Trophoblast cell (in vitro differentiated cells and primary cell): ENCODE results near the gene LLPH.

Source experiments
- DNase-seq, 2 donors: peaks; one replicate each; pipeline ENCODE4 v3.0.0-alpha.2; 2016
- H2AFZ ChIP-seq: 2 replicates; pipeline ENCODE4 v1.6.1; 2013; ENCODE audit warnings: low read length, moderate library complexity, mild to moderate bottlenecking; ENCODE audit not compliant: insufficient read depth, poor library complexity
- H2AK5ac ChIP-seq: 2 replicates; pipeline ENCODE4 v1.6.1; 2013; ENCODE audit warnings: mild to moderate bottlenecking, low read length
- H2BK120ac ChIP-seq: 2 replicates; pipeline ENCODE4 v1.6.1; 2013; ENCODE audit warnings: low read length, mild to moderate bottlenecking, moderate library complexity; ENCODE audit not compliant: insufficient read depth, poor library complexity
- H2BK12ac ChIP-seq: 2 replicates; pipeline ENCODE4 v1.6.1; 2013; ENCODE audit warnings: mild to moderate bottlenecking, low read length, moderate library complexity
- H2BK5ac ChIP-seq: 2 replicates; pipeline ENCODE4 v1.6.1; 2013; ENCODE audit warnings: low read length, low read depth, moderate library complexity, mild to moderate bottlenecking; ENCODE audit not compliant: poor library complexity
- H3K14ac ChIP-seq: 2 replicates; pipeline ENCODE4 v1.6.1; 2013; ENCODE audit warnings: mild to moderate bottlenecking, low read length
- H3K18ac ChIP-seq: 2 replicates; pipeline ENCODE4 v1.6.1; 2013; ENCODE audit warnings: mild to moderate bottlenecking, low read length
- H3K23ac ChIP-seq: 2 replicates; pipeline ENCODE4 v1.6.1; 2013; ENCODE audit warnings: low read length
- H3K27ac ChIP-seq: 2 replicates; pipeline ENCODE4 v1.5.1; 2013; ENCODE audit warnings: low read depth, mild to moderate bottlenecking, inconsistent platforms, low read length, moderate library complexity
- H3K27me3 ChIP-seq: 2 replicates; pipeline ENCODE4 v1.6.1; 2013; ENCODE audit warnings: inconsistent platforms, mild to moderate bottlenecking, low read length, moderate library complexity; ENCODE audit not compliant: insufficient read depth
- H3K36me3 ChIP-seq, 2 experiments: 1 replicate in 1 of 2; 2 replicates in 1 of 2; pipeline ENCODE4 v1.6.1; 2013; ENCODE audit warnings: low read length in 2 of 2, mild to moderate bottlenecking in 2 of 2, moderate library complexity in 1 of 2; ENCODE audit not compliant: insufficient read depth in 2 of 2, control insufficient read depth in 1 of 2
- H3K4ac ChIP-seq: 2 replicates; pipeline ENCODE4 v1.6.1; 2013; ENCODE audit warnings: low read depth, mild to moderate bottlenecking, low read length, moderate library complexity
- H3K4me1 ChIP-seq, 2 experiments: 1 replicate in 1 of 2; 2 replicates in 1 of 2; pipeline ENCODE4 v1.6.1; 2013; ENCODE audit warnings: low read length in 2 of 2, mild to moderate bottlenecking in 2 of 2, moderate library complexity in 1 of 2; ENCODE audit not compliant: insufficient read depth in 2 of 2, control insufficient read depth in 1 of 2
- H3K4me2 ChIP-seq: 2 replicates; pipeline ENCODE4 v1.6.1; 2013; ENCODE audit warnings: inconsistent platforms, mild to moderate bottlenecking, low read length, moderate library complexity
- H3K4me3 ChIP-seq: 2 replicates; pipeline ENCODE4 v1.5.1; 2013; ENCODE audit warnings: mild to moderate bottlenecking, low read depth, low read length, inconsistent platforms
- H3K79me1 ChIP-seq: one replicate; pipeline ENCODE4 v1.6.1; 2013; ENCODE audit warnings: low read length
- H3K79me2 ChIP-seq: 2 replicates; pipeline ENCODE4 v1.6.1; 2013; ENCODE audit warnings: low read length, mild to moderate bottlenecking; ENCODE audit not compliant: control insufficient read depth, insufficient read depth, poor library complexity
- H3K9ac ChIP-seq: 2 replicates; pipeline ENCODE4 v1.6.1; 2013; ENCODE audit warnings: mild to moderate bottlenecking, low read length
- H3K9me3 ChIP-seq: 2 replicates; pipeline ENCODE4 v1.6.1; 2013; ENCODE audit warnings: low read depth, mild to moderate bottlenecking, control low read depth, inconsistent platforms, low read length; ENCODE audit not compliant: insufficient read depth
- H4K12ac ChIP-seq: 2 replicates; pipeline ENCODE4 v1.6.1; 2013; ENCODE audit warnings: low read depth, mild to moderate bottlenecking, low read length, moderate library complexity
- H4K8ac ChIP-seq: 2 replicates; pipeline ENCODE4 v1.6.1; 2013; ENCODE audit warnings: low read depth, mild to moderate bottlenecking, low read length, moderate library complexity
- H4K91ac ChIP-seq: one replicate; pipeline ENCODE4 v1.6.1; 2013; ENCODE audit warnings: low read depth, mild to moderate bottlenecking, low read length, moderate library complexity
- WGBS: extraction: QIAGEN DNeasy Blood & Tissue Kit; methylation state at CpG from one replicate; pipeline ENCODE4 v1.1.7; 2013; ENCODE audit warnings: missing lambda C conversion rate; ENCODE audit not compliant: insufficient read length, insufficient coverage; ENCODE audit errors: extremely low coverage; 5-methylcytosine and 5-hydroxymethylcytosine counted together

LLPH gene

DNA sequence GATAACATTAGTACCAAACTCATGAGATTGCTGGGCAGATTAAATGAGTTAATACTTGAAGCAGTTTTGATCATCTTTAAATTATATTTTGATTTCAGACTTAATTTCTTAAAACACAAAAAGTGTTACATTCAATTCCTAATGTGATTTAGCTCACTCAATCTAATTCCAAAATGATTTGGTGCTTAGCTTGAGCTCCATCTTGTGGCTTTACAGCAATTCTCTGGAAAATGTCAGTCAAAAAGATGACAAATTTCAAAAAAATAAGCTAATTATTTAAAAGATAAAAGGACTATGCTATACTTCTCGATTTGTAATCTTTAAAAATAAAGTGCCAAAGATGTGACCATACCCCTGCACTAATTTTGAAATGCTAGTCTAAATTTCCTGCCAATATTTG is 10.1 kb downstream of the LLPH start:
- no peak overlapping the region for H3K4me3 ChIP-seq
- WGBS: no CpG with 5 or more reads among the region's 1 CpG

GRCh38 chr12:66119870-66120241 is 10.7 kb downstream of the LLPH start:
- Histone ChIP-seq H2BK12ac (no peak overlapping the region), H3K4me2 (no peak overlapping the region), H2BK5ac (no peak overlapping the region), H2BK120ac (no peak overlapping the region), H4K8ac (no peak overlapping the region), H3K79me1 (no peaks in the 10 kb centered on the region), H3K79me2 (no peaks in the 10 kb centered on the region), H4K12ac (no peak overlapping the region), H2AFZ (no peak overlapping the region), H3K18ac (no peak overlapping the region), H3K27ac (no peak overlapping the region), H2AK5ac (no peak overlapping the region), H3K14ac (no peak overlapping the region), H3K9ac (no peak overlapping the region), H3K4me1 (no peaks in the 10 kb centered on the region), H3K27me3 (no peaks in the 10 kb centered on the region), H3K23ac (no peak overlapping the region), H3K9me3 (no peaks in the 10 kb centered on the region), H3K36me3 (peaks cover 7 to 9% of the 10 kb centered on the region in 2 experiments), H3K4ac (no peak overlapping the region), H4K91ac (no peak overlapping the region), H3K4me3 (no peak overlapping the region)
- DNase-seq: no peak
- no CpG with 5 or more reads among the region's 1 CpG for WGBS

More for the DNA sequence above, 10.1 kb downstream of the LLPH start:
- Histone ChIP-seq H2BK12ac (no peak overlapping the region), H3K4me2 (no peak overlapping the region), H3K27me3 (no peaks in the 10 kb centered on the region), H4K12ac (no peak overlapping the region), H3K79me1 (no peaks in the 10 kb centered on the region), H2BK5ac (no peak overlapping the region), H2BK120ac (no peak overlapping the region), H3K79me2 (no peaks in the 10 kb centered on the region), H3K4ac (no peak overlapping the region), H3K9me3 (no peaks in the 10 kb centered on the region), H3K36me3 (peaks cover 8 to 9% of the 10 kb centered on the region in 2 experiments), H3K14ac (no peak overlapping the region), H3K18ac (no peak overlapping the region), H3K9ac (no peak overlapping the region), H2AK5ac (no peak overlapping the region), H4K91ac (no peak overlapping the region), H2AFZ (no peak overlapping the region), H3K4me1 (no peaks in the 10 kb centered on the region), H4K8ac (no peak overlapping the region), H3K27ac (no peak overlapping the region), H3K23ac (no peak overlapping the region)
- no peak for DNase-seq

- no peak overlapping the region for H2BK120ac ChIP-seq
- no peak overlapping the region for H2AK5ac ChIP-seq
- no peak overlapping the region for H3K9ac ChIP-seq
- no peak for DNase-seq
- H2BK12ac ChIP-seq: no peak overlapping the region
- no peaks in the 10 kb centered on the region for H3K27me3 ChIP-seq
- H3K27ac ChIP-seq: no peak overlapping the region
- H3K4me1 ChIP-seq: no peaks in the 10 kb centered on the region
- no peak overlapping the region for H3K4me2 ChIP-seq
- no peaks in the 10 kb centered on the region for H3K79me2 ChIP-seq
- H3K4ac ChIP-seq: no peak overlapping the region
- no peaks in the 10 kb centered on the region for H3K9me3 ChIP-seq
- no peaks in the 10 kb centered on the region for H3K79me1 ChIP-seq
- no peak overlapping the region for H3K23ac ChIP-seq
- no peak overlapping the region for H3K14ac ChIP-seq
- H3K36me3 ChIP-seq: peaks cover 4 to 6% of the 10 kb centered on the region in 2 experiments
- no peak overlapping the region for H4K12ac ChIP-seq
- no peak overlapping the region for H2AFZ ChIP-seq
- no peak overlapping the region for H2BK5ac ChIP-seq
- H4K8ac ChIP-seq: no peak overlapping the region
- H3K4me3 ChIP-seq: no peak overlapping the region
- H3K18ac ChIP-seq: no peak overlapping the region
- no CpG with 5 or more reads among the region's 2 CpGs for WGBS
- H4K91ac ChIP-seq: no peak overlapping the region
Measured at GRCh38 chr12:66119229-66119869, 11.2 kb downstream of the LLPH start.

DNA sequence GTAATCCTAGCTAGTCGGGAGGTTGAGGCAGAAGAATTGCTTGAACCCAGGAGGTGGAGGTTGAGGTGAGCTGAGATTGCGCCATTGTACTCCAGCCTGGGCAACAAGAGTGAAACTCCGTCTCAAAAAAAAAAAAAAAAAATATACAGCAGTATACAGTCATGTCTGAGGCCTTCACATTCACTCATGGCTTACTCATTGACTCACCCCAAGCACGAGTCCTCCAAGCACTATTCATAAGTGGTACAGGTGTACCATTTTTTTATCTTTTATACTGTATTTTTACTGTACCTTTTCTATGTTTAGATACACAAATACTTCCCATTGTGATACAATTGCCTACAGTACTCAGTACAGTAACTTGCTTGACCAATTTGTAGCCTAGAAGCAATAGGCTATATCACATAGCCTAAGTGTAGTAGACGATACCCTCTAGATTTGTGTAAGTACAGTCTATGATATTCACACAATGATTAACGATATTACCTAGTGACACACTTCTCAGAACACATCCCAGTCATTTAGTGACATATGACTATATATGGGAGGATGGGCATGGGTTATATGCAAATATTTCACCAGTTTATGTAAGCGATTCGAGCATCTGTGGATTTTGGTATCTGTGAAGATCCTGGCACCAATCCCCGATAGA is 12.2 kb downstream of the LLPH start:
- Histone ChIP-seq H3K36me3 (peaks cover 3 to 5% of the 10 kb centered on the region in 2 experiments), H3K23ac (no peak overlapping the region), H3K9me3 (no peaks in the 10 kb centered on the region), H2BK5ac (no peak overlapping the region), H2AK5ac (no peak overlapping the region), H3K18ac (no peak overlapping the region), H3K79me2 (no peaks in the 10 kb centered on the region), H3K27ac (no peak overlapping the region), H2BK12ac (no peak overlapping the region), H4K12ac (no peak overlapping the region), H3K4me2 (no peak overlapping the region), H4K8ac (no peak overlapping the region), H3K4me1 (no peaks in the 10 kb centered on the region), H3K14ac (no peak overlapping the region), H2AFZ (no peak overlapping the region), H3K9ac (no peak overlapping the region), H3K4me3 (no peak overlapping the region), H3K4ac (no peak overlapping the region), H2BK120ac (no peak overlapping the region), H3K27me3 (no peaks in the 10 kb centered on the region), H3K79me1 (no peaks in the 10 kb centered on the region), H4K91ac (no peak overlapping the region)
- no CpG with 5 or more reads among the region's 9 CpGs for WGBS
- peak in 1 of 2 donors; percentile 32 for DNase-seq
